ENCODE results near the gene GSG1. TPM values are rescaled to one million over a fixed set of nuclear protein-coding genes. Genes with fewer than 3 reads are reported as not detected.

The GSG1 gene
- total RNA-seq, 2 experiments from 2014 or later, result not detected

DNA sequence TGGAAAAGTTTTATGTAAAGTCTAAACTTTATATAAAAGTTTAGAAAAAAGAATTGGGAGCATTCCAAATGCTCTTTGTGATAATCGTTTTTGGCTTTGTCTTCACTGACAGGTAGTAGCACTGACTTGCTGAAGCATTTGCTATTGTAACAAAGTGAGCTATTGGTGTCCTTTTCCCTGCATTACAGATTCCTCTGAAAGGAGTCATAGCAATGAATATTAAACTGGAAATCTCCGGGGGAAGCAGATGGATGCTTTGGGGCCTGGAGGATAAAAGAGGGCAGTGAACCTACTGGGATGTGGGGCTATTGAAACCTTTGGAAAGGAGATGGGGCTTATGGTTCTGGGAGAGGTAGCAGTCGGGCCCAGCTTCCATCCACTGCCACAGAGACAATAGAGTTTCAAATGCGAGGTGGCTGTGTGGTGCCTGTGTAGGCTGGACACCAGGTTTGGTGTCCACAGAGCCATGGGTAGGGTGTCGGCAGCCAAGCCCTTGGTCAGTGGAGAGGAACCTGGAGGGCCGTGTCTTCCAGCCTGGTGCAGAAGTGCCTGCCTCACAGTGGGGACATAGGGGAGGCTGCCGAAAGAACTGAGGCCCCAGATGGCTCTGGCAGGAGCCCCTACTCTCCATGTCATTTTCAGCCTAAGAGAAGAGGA lies 10.1 kb downstream of the GSG1 start:
- DNase-seq (no peak), ATAC-seq (ENCODE audit: poor library complexity) (no peak)
- ChIA-PET POLR2A (interaction anchor here (0.8 kb wide), 1 partner anchor 119 kb away, joined by 3 read pairs; no protein-coding TSS in a partner anchor), CTCF (interaction anchor here (1.0 kb wide), 1 partner anchor 119 kb away, joined by 5 read pairs; no protein-coding TSS in a partner anchor)
- H3K4me3 Mint-ChIP-seq, result no peak overlapping the region
- intact Hi-C loops (cut with DNase I, micrococcal nuclease), result loop anchor here in 1 of 2 experiments (10.0 kb wide), 3 partner anchors 279 to 1071 kb away; partner anchors contain the start of genes APOLD1 and DDX47
- H3K4me1 Mint-ChIP-seq (ENCODE audit: low read depth), result peaks cover 9% of the 10 kb centered on the region
- no peak overlapping the region for H3K27ac Mint-ChIP-seq
- H3K4me3 ChIP-seq (ENCODE audit: low read length), result no peak overlapping the region
- no peaks in the 10 kb centered on the region for H3K27me3 Mint-ChIP-seq
- H3K36me3 ChIP-seq (ENCODE audit: insufficient read depth, low read length), result no peaks in the 10 kb centered on the region
- no peaks in the 10 kb centered on the region for H3K9me3 ChIP-seq (ENCODE audit: control insufficient read depth in 1 of 2, insufficient read depth in 1 of 2, low read length in 2 of 2)
- TF ChIP-seq, protein P1, sequence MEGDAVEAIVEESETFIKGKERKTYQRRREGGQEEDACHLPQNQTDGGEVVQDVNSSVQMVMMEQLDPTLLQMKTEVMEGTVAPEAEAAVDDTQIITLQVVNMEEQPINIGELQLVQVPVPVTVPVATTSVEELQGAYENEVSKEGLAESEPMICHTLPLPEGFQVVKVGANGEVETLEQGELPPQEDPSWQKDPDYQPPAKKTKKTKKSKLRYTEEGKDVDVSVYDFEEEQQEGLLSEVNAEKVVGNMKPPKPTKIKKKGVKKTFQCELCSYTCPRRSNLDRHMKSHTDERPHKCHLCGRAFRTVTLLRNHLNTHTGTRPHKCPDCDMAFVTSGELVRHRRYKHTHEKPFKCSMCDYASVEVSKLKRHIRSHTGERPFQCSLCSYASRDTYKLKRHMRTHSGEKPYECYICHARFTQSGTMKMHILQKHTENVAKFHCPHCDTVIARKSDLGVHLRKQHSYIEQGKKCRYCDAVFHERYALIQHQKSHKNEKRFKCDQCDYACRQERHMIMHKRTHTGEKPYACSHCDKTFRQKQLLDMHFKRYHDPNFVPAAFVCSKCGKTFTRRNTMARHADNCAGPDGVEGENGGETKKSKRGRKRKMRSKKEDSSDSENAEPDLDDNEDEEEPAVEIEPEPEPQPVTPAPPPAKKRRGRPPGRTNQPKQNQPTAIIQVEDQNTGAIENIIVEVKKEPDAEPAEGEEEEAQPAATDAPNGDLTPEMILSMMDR (IDR thresholded peaks at IDR 0.05), result no peak
- no peaks in the 10 kb centered on the region for H3K36me3 Mint-ChIP-seq (ENCODE audit: low read depth)
- no peaks in the 10 kb centered on the region for H3K9me3 Mint-ChIP-seq
- peaks cover 9% of the 10 kb centered on the region for H3K4me1 ChIP-seq (ENCODE audit: insufficient read depth, low read length)
- H3K27ac ChIP-seq (ENCODE audit: low read depth in 1 of 2, low read length in 2 of 2), result no peak overlapping the region
- H3K27me3 ChIP-seq (ENCODE audit: control insufficient read depth in 1 of 2, insufficient read depth in 2 of 2, low read length in 2 of 2), result no peaks in the 10 kb centered on the region

DNA sequence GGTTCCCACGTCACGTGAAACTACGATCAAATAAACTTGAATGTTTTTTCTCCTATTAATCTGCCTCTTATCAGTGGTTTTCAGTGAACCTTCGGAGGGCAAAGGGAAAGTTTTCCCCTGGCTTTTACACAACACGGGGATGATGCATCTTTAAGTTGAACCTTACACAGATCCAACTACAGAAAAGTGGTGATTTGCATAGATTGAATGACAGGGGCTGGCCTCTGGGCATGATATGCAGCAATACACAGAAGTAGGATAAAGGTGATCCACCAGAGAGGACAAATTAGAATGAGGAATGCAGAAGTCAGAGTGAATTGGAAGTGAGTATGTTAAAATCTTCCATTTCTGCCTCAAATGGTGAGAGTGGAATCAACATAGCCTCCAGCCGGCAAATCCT lies 11.6 kb downstream of the GSG1 start:
- no peak overlapping the region for H3K27ac Mint-ChIP-seq
- Histone ChIP-seq H3K27me3 (ENCODE audit: control insufficient read depth in 1 of 2, insufficient read depth in 2 of 2, low read length in 2 of 2) (no peaks in the 10 kb centered on the region), H3K4me1 (ENCODE audit: insufficient read depth, low read length) (no peaks in the 10 kb centered on the region), H3K36me3 (ENCODE audit: insufficient read depth, low read length) (no peaks in the 10 kb centered on the region), H3K27ac (ENCODE audit: low read depth in 1 of 2, low read length in 2 of 2) (no peak overlapping the region), H3K4me3 (ENCODE audit: low read length) (no peak overlapping the region), H3K9me3 (ENCODE audit: control insufficient read depth in 1 of 2, insufficient read depth in 1 of 2, low read length in 2 of 2) (no peaks in the 10 kb centered on the region)
- ChIA-PET CTCF (no interaction called here), POLR2A (no interaction called here)
- no peaks in the 10 kb centered on the region for H3K9me3 Mint-ChIP-seq
- ATAC-seq (ENCODE audit: poor library complexity) (no peak), DNase-seq (no peak)
- no peak overlapping the region for H3K4me3 Mint-ChIP-seq
- intact Hi-C loops (cut with DNase I, micrococcal nuclease), result loop anchor here in 1 of 2 experiments (10.0 kb wide), 3 partner anchors 277 to 1073 kb away; partner anchors contain the start of genes APOLD1 and DDX47
- H3K27me3 Mint-ChIP-seq, result no peaks in the 10 kb centered on the region
- H3K4me1 Mint-ChIP-seq (ENCODE audit: low read depth), result no peaks in the 10 kb centered on the region
- TF ChIP-seq, protein P1 (IDR thresholded peaks at IDR 0.05), result no peak
- no peaks in the 10 kb centered on the region for H3K36me3 Mint-ChIP-seq (ENCODE audit: low read depth)

DNA sequence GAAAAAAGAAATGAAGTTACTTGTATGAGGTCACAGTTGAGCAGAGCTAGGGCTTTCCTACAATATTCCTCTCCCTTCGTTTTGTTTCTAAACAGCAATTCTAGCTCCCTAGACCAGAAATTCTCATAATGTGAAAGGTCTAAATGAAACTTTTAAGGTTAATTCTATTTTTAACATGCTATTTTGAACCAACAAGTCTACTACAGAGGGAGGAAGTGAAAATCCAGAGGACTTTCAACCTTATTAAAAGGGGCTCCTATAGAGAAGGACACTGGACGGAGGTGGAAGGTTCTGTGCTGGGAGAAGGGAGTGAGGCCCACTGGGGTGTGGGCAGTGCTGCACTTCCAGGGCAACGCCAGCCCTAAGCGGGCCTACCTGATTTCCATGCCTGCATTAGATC lies 13.4 kb downstream of the GSG1 start:
- DNase-seq (no peak), ATAC-seq (ENCODE audit: poor library complexity) (no peak)
- Histone ChIP-seq H3K27me3 (ENCODE audit: control insufficient read depth in 1 of 2, insufficient read depth in 2 of 2, low read length in 2 of 2) (no peaks in the 10 kb centered on the region), H3K4me3 (ENCODE audit: low read length) (no peak overlapping the region), H3K4me1 (ENCODE audit: insufficient read depth, low read length) (no peaks in the 10 kb centered on the region), H3K36me3 (ENCODE audit: insufficient read depth, low read length) (no peaks in the 10 kb centered on the region), H3K9me3 (ENCODE audit: control insufficient read depth in 1 of 2, insufficient read depth in 1 of 2, low read length in 2 of 2) (no peaks in the 10 kb centered on the region), H3K27ac (ENCODE audit: low read depth in 1 of 2, low read length in 2 of 2) (no peak overlapping the region)
- Mint-ChIP-seq H3K4me1 (ENCODE audit: low read depth) (no peaks in the 10 kb centered on the region), H3K9me3 (no peaks in the 10 kb centered on the region), H3K27ac (no peak overlapping the region), H3K4me3 (no peak overlapping the region), H3K36me3 (ENCODE audit: low read depth) (peaks cover under 1% of the 10 kb centered on the region), H3K27me3 (no peaks in the 10 kb centered on the region)
- intact Hi-C loops (cut with DNase I, micrococcal nuclease), result loop anchor here in 1 of 2 experiments (10.0 kb wide), 3 partner anchors 275 to 1075 kb away; partner anchors contain the start of genes APOLD1 and DDX47
- POLR2A ChIA-PET, result no interaction called here
- TF ChIP-seq, protein P1 (IDR thresholded peaks at IDR 0.05), result no peak
- CTCF ChIA-PET, result no interaction called here

Measured in CD4-positive, alpha-beta T cell (primary cell).